DND-41 (cell line): ENCODE measurements around the gene PDIK1L.

Source experiments
- ATAC-seq: fragments of 200-7000 bp; cut with Tn5 transposase; 3 replicates; pipeline ENCODE4 v1.9.1; 2021; ENCODE audit warnings: low read depth; ENCODE audit not compliant: insufficient read depth
- DNase-seq: peaks from one replicate; pipeline ENCODE4 v3.0.0-alpha.2; 2020
- H2AFZ ChIP-seq: 2 replicates; pipeline ENCODE4 v1.6.0; 2012; ENCODE audit warnings: low read depth, low read length
- H3K27ac ChIP-seq: 2 replicates; pipeline ENCODE4 v1.5.1; 2012; ENCODE audit warnings: low read length, inconsistent platforms
- H3K27me3 ChIP-seq: fragments of 200-600 bp; sonication (generic); 2 replicates; pipeline ENCODE4 v1.6.0; 2012; ENCODE audit warnings: low read length, mild to moderate bottlenecking, inconsistent platforms; ENCODE audit not compliant: insufficient read depth, poor library complexity
- H3K36me3 ChIP-seq: 2 replicates; pipeline ENCODE4 v1.5.1; 2012; ENCODE audit warnings: low read length, inconsistent platforms; ENCODE audit not compliant: insufficient read depth
- H3K4me1 ChIP-seq: 2 replicates; pipeline ENCODE4 v1.5.1; 2012; ENCODE audit warnings: mild to moderate bottlenecking, low read length; ENCODE audit not compliant: insufficient read depth
- H3K4me2 ChIP-seq: 2 replicates; pipeline ENCODE4 v1.6.0; 2012; ENCODE audit warnings: mild to moderate bottlenecking, moderate library complexity, low read length, inconsistent platforms; ENCODE audit not compliant: insufficient read depth
- H3K4me3 ChIP-seq, 2 experiments: fragments of 200-600 bp in 1 of 2; shearing (Covaris generic) in 1 of 2; 2 replicates each; pipeline ENCODE4 v1.5.1; 2012 to 2016; ENCODE audit warnings: inconsistent platforms in 2 of 2, low read length in 2 of 2, mild to moderate bottlenecking in 2 of 2, low read depth in 1 of 2, moderate library complexity in 1 of 2
- H3K79me2 ChIP-seq: 2 replicates; pipeline ENCODE4 v1.6.0; 2012; ENCODE audit warnings: low read length, inconsistent platforms; ENCODE audit not compliant: insufficient read depth
- H3K9ac ChIP-seq: 2 replicates; pipeline ENCODE4 v1.6.0; 2012; ENCODE audit warnings: low read depth, mild to moderate bottlenecking, inconsistent platforms, low read length, moderate library complexity
- H3K9me3 ChIP-seq: 2 replicates; pipeline ENCODE4 v1.5.1; 2012; ENCODE audit warnings: low read length, moderate library complexity, mild to moderate bottlenecking, inconsistent platforms; ENCODE audit not compliant: insufficient read depth, severe bottlenecking
- H4K20me1 ChIP-seq: 2 replicates; pipeline ENCODE4 v1.6.0; 2012; ENCODE audit warnings: low read length; ENCODE audit not compliant: insufficient read depth
- CTCF ChIP-seq: IDR thresholded peaks from 2 replicates; pipeline ENCODE4 v1.5.1; 2012; ENCODE audit warnings: borderline replicate concordance, low read length, moderate library complexity, mild to moderate bottlenecking; ENCODE audit not compliant: poor library complexity, severe bottlenecking; ENCODE audit errors: extremely low read depth
- EZH2 ChIP-seq: IDR thresholded peaks from 3 replicates; pipeline ENCODE4 v1.6.1; 2012; ENCODE audit warnings: borderline replicate concordance, low read depth, mild to moderate bottlenecking, moderate library complexity, low read length, inconsistent platforms; ENCODE audit not compliant: severe bottlenecking

PDIK1L gene

GRCh38 chr1:26111530-26112406, at the start of gene PDIK1L:
TSS of gene PDIK1L (plus strand) at chr1:26111824. CDS start at chr1:26114309, 2,485 bp downstream.
- ATAC-seq = peak; percentile 78
- peaks cover 44% of the 10 kb centered on the region for H3K79me2 ChIP-seq
- DNase-seq = peak; percentile 94

GRCh38 chr1:26064553-26064952, 47.1 kb upstream of the PDIK1L start:
- DNase-seq = no peak
- no peaks in the 10 kb centered on the region for H3K79me2 ChIP-seq
- no peak for ATAC-seq
- no peak overlapping the region for H3K27ac ChIP-seq
- no peak overlapping the region for H3K9ac ChIP-seq
- no peak overlapping the region for H3K4me3 ChIP-seq
- no peaks in the 10 kb centered on the region for H3K4me1 ChIP-seq
- H3K9me3 ChIP-seq = no peaks in the 10 kb centered on the region
- H3K27me3 ChIP-seq = peaks cover 20% of the 10 kb centered on the region
- H4K20me1 ChIP-seq = no peaks in the 10 kb centered on the region
- no peaks in the 10 kb centered on the region for H3K36me3 ChIP-seq
- TF ChIP-seq EZH2 (no peak), CTCF (no peak)
- no peak overlapping the region for H3K4me2 ChIP-seq
- no peak overlapping the region for H2AFZ ChIP-seq

More at GRCh38 chr1:26111530-26112406, at the start of gene PDIK1L:
- Histone ChIP-seq H3K9ac (peak within 1 kb of the TSS; percentile 88), H4K20me1 (no peaks in the 10 kb centered on the region), H3K4me3 (peak within 1 kb of the TSS; percentile 75 to 87), H3K4me1 (peaks cover 35% of the 10 kb centered on the region), H3K36me3 (peaks cover 28% of the 10 kb centered on the region), H3K9me3 (no peaks in the 10 kb centered on the region), H2AFZ (peak within 1 kb of the TSS; percentile 78), H3K27me3 (no peaks in the 10 kb centered on the region), H3K27ac (peak within 1 kb of the TSS; percentile 85), H3K4me2 (peak within 1 kb of the TSS; percentile 81)
- TF ChIP-seq EZH2 = no peak
- TF ChIP-seq CTCF = no peak

GRCh38 chr1:26066160-26066559, 45.5 kb upstream of the PDIK1L start:
- H3K36me3 ChIP-seq = no peaks in the 10 kb centered on the region
- no peak overlapping the region for H3K27ac ChIP-seq
- H3K9ac ChIP-seq = no peak overlapping the region
- no peak for DNase-seq
- peaks cover 17% of the 10 kb centered on the region for H3K27me3 ChIP-seq
- H3K79me2 ChIP-seq = no peaks in the 10 kb centered on the region
- H3K4me2 ChIP-seq = no peak overlapping the region
- H3K4me1 ChIP-seq = no peaks in the 10 kb centered on the region
- no peaks in the 10 kb centered on the region for H4K20me1 ChIP-seq
- no peaks in the 10 kb centered on the region for H3K9me3 ChIP-seq
- H3K4me3 ChIP-seq = no peak overlapping the region
- ATAC-seq = no peak
- TF ChIP-seq EZH2 = no peak
- no peak for TF ChIP-seq CTCF
- no peak overlapping the region for H2AFZ ChIP-seq
